Omental fat pad (tissue), 4 donors: ENCODE results near the gene OR2G6. TPM values are rescaled to one million over a fixed set of nuclear protein-coding genes. Genes with fewer than 3 reads are reported as not detected.
"Not testable (repeated sequence)": the region's sequence is repeated elsewhere in the genome, so short reads cannot be mapped to it uniquely, and the experiment has no call there.

Experiments
- ATAC-seq: fragments of 150-250 bp; one replicate; pipeline ENCODE4 v1.9.1; 2016; ENCODE audit warnings: mild to moderate bottlenecking, moderate library complexity; ENCODE audit not compliant: low FRiP score
- DNase-seq: peaks from one replicate; pipeline ENCODE4 v3.0.0-alpha.2; 2019; ENCODE audit warnings: low spot score
- CTCF ChIP-seq, 3 donors: fragments of 450-650 bp; IDR thresholded peaks; one replicate each; pipeline ENCODE4 v1.5.1; 2016 to 2017; ENCODE audit warnings: antibody characterized with exemption in 3 of 3, mild to moderate bottlenecking in 3 of 3, moderate library complexity in 2 of 3
- total RNA-seq, 4 donors: library from RNA; depleted of rRNA; stranded (reverse); fragments of >200 nt; gene quantifications; one replicate each; pipeline ENCODE4 v1.1.0, GENCODE V29; 2016

OR2G6 gene
- total RNA-seq, 4 donors from 2014 or later = not detected

GRCh38 chr1:248565530-248566373 lies 57.9 kb downstream of the OR2G6 start:
- not testable (repeated sequence) for DNase-seq
- ATAC-seq = peak; percentile 41

DNA sequence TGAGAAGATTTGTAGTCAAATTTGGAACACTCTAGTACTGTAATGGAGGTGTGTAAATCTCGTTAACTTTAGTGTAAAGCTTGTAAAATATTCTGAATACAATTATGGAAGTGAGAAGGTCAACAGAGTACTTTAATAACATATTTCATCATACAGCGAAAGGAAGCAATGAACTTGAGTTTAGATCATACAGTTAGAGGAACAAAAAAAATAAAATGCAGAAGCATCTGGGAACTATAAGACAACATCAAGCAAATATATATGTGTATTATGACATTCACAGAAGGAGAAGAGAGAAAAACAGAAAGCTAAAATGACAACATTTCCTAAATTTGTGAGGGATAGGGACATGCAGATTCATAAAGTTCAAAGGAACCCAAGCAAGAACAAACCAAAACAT lies 61.2 kb downstream of the OR2G6 start:
- DNase-seq, ATAC-seq: not testable (repeated sequence)

DNA sequence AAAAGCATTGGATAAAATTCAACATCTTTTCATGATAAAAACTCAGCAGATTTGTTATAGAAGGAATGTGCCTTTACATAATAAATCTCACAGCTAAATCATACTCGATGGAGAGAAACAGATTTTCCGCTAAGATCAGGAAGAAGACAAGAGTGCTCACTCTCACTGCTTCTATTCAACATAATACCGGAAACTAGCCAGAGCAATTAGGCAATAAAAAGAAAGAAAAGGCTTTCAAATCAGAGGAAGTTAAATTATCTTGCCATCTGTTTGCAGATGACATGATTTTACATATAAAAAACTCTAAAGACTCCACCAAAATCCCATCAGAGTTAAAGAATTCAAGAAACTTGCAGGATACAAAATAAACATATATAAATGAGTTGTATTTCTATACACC lies 62.9 kb downstream of the OR2G6 start:
- not testable (repeated sequence) for DNase-seq, ATAC-seq

- ATAC-seq, DNase-seq: not testable (repeated sequence)
Measured at GRCh38 chr1:248572049-248572448, 64.2 kb downstream of the OR2G6 start.

DNA sequence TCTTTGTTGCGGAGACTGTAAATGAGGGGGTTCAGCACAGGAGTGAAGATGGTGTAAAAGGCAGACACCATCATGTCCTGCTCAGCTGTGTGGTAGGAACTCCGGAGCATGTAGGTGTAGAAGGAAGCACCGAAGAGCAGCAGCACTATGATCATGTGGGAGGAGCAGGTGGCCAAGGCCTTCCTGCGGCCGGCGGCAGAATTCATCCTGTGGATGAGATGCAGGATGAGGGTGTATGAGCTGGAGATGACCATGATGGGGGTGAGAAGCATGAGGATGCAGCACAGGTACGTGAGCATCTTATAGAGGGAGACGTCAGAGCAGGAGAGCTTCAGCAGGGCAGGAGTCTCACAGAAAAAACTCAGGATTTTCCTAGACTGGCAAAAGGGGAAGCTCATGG lies 66.0 kb downstream of the OR2G6 start:
- DNase-seq = not testable (repeated sequence)
- ATAC-seq = peak; percentile 32

DNA sequence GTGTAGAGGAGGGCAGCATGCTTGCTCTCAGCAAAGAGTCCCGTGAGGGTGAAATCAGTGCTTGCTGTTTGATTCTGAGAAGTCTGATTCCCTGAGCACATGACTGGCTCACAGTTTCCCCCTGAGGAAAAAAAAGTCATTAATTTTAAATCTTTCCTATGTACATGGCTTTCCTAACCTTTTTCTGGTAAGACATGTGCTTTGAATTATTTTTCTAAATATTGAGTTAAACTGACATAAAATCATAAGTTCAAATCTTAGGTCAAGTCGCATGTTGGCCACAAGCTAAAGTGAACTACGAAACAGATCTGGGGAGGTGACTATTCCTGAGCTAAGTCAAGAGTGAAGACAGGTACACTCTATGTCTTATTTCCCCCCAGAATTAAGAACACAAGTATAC lies 66.8 kb downstream of the OR2G6 start, which contains the start of gene OR2T34:
TSS of gene OR2T34 (minus strand) at position 101 of the 400 bp plus-strand sequence. CDS start at position 101, 0 bp downstream.
- not testable (repeated sequence) for DNase-seq, ATAC-seq

DNA sequence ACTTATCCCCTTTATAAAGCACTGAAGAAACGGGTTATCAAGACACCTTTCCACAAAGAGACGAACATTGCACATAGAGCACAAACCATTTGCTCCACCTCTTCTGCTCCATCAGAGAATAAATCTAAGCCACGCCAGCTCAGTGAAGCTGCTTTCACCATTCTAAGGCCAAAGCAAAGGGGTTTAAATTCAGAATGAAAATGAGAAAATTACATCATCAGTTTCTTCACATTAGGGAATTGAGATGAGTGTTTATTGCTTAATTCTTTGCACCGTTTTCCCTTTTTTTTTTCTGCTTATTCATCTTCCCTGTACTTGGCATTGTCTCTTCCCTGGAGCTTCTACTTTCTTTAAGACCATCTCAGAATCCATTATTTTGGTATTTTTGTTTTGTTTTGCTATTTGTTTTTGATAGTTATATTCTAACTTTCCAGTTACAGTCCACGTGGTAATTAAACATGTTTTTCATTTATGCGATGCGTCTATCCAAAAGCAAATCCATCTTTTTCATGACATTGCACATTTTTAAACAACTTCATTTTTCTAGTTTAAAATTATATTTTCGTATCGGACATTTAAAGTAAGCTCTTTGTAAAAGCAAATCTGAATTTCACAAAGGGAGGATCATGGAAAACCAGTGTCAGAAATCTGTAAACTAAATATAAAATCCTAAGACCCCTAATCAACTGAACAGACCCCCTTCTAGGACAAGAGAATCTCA lies 68.5 kb downstream of the OR2G6 start:
- ATAC-seq = no peak
- no peak for TF ChIP-seq CTCF (IDR thresholded peaks at IDR 0.05)

More for the DNA sequence above, 68.5 kb downstream of the OR2G6 start:
- no peak for DNase-seq

Other genes starting within 250 kb of the OR2G6 start
- gene OR2T33, start 230.1 kb upstream of the OR2G6 start, total RNA-seq = under 1 TPM in 1 of 4 donors, not detected in 3; 0.69 TPM
- not detected for gene OR2T12, start 204.6 kb upstream of the OR2G6 start, total RNA-seq
- not detected for gene OR2M7, start 183.5 kb upstream of the OR2G6 start, total RNA-seq
- not detected for gene OR14C36, start 159.3 kb upstream of the OR2G6 start, total RNA-seq
- gene OR2T4, start 146.4 kb upstream of the OR2G6 start, total RNA-seq = not detected
- not detected for gene OR2T6, start 132.3 kb upstream of the OR2G6 start, total RNA-seq
- not detected for gene OR2T1, start 105.0 kb upstream of the OR2G6 start, total RNA-seq
- gene OR2T2, start 62.4 kb upstream of the OR2G6 start, total RNA-seq = not detected
- not detected for gene OR2T3, start 34.7 kb upstream of the OR2G6 start, total RNA-seq
- not detected for gene OR2T5, start 19.5 kb upstream of the OR2G6 start, total RNA-seq
- not detected for gene OR2T29, start 54.7 kb downstream of the OR2G6 start, total RNA-seq
- not detected for gene OR2T34, start 66.7 kb downstream of the OR2G6 start, total RNA-seq
- not detected for gene OR2T10, start 89.6 kb downstream of the OR2G6 start, total RNA-seq
- gene OR2T11, start 127.0 kb downstream of the OR2G6 start, total RNA-seq = not detected
- not detected for gene OR2T35, start 137.2 kb downstream of the OR2G6 start, total RNA-seq
- not detected for gene OR2T27, start 147.5 kb downstream of the OR2G6 start, total RNA-seq
- gene OR14I1, start 194.7 kb downstream of the OR2G6 start, total RNA-seq = not detected
- not detected for gene LYPD8, start 247.7 kb downstream of the OR2G6 start, total RNA-seq